Amniotic epithelial cell (primary cell): Measurements from ENCODE around the gene TTLL1.
"Not testable (repeated sequence)": the region's sequence is repeated elsewhere in the genome, so short reads cannot be mapped to it uniquely, and the experiment has no call there.

Experiments used
- DNase-seq: peaks from one replicate; pipeline ENCODE4 v3.0.0-alpha.2; 2010; ENCODE audit warnings: low read depth

TTLL1 gene

GRCh38 chr22:43013355-43014315 is 75.6 kb downstream of the TTLL1 start:
- peak; percentile 60 for DNase-seq

GRCh38 chr22:43012390-43012789 is 76.8 kb downstream of the TTLL1 start:
- no peak for DNase-seq

- DNase-seq, result peak; percentile 66
Measured at GRCh38 chr22:43011079-43011478, 78.1 kb downstream of the TTLL1 start.

- DNase-seq, result no peak
Measured at GRCh38 chr22:43009444-43009843, 79.7 kb downstream of the TTLL1 start.

- DNase-seq, result no peak
Measured at GRCh38 chr22:43008921-43009320, 80.3 kb downstream of the TTLL1 start.

DNA sequence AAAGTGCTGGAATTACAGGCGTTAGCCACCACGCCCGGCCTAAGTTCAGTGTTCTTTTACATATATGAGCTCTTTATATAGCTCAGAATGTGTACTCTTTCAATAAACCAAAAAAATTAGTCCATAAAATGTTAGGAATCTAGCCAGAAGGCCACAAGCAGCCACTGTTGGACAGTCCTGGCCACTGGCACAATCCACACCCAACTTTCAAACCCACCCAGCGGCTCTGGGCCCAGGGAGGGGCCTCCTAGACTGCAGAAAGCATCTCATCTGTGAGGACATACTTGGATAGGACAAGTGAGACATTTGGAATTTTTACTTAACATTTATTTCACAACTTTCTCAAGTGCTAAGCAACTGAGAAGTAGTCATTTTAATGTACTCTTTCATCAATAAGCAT is 80.7 kb downstream of the TTLL1 start:
- DNase-seq, result no peak

DNA sequence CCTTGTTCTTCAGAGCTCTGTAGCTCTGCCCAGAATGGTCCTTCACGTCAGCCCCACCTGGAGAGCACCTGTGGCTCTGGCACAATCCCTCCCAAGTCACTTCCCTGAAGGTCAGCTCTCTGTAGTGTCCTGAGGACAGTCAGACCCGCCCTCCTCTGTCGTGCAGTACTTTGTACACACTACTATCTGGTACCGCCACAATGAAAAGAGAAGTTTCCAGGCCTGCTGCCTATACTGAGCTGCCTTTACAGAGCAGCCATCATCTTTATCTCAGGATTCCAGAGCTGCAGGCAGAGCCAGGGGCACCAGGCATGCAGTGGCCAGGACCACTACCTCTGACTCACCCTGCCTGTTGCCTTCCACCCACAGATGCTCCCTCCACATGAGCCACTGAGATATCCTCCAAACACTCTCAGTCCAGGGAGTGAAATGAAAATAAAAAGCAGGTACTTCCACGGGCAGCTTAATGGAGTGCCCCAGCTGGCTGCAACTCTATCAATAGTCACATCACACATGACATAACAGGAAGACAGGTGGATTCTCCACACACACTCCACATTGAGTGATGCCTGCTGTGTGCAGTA is 81.6 kb downstream of the TTLL1 start:
- DNase-seq, result peak; percentile 86

DNA sequence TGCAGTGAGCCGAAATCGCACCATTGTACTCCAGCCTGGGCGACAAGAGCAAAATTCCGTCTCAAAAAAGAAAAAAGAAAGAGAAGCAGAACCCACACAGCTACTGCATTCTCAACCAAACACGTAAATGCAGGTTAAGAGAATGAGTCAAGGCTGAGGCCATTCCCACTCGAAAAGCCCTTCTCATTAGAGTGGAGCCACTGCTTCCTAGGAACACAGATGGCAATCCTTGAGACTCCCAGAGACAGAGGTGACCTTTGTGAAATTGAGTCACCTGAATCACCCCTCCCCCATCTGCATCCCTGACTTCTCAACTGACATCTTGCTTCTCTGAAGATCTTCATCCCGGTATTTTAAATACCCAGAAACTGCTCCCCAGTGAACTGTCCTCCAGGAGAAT is 82.4 kb downstream of the TTLL1 start:
- peak; percentile 47 for DNase-seq

DNA sequence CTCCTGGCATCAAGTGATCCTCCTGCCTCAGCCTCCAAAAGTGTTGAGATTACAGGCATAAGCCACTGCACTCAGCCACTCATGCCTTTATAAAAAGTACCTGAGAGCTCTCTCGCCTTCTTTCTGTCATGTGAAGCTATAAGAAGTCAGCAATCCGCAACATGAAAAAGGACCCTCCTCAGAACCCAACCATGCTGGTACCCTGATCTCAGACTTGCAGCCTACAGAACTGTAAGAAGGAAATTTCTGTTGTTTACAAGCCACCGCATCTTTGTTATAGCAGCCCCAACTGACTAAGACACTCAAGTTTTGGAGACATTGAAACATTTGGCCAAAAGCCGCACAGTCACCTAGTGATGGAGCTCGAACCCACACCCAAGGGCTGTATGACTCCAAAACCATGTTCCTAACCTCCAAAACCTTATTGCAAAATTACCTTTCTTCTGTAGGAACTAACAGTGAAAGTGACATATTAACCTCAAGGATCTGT is 83.1 kb downstream of the TTLL1 start:
- DNase-seq, result no peak

- peak; percentile 35 for DNase-seq
Measured at GRCh38 chr22:43005106-43005505, 84.1 kb downstream of the TTLL1 start.

- DNase-seq, result peak; percentile 69
Measured at GRCh38 chr22:43004362-43005035, 84.7 kb downstream of the TTLL1 start.

DNA sequence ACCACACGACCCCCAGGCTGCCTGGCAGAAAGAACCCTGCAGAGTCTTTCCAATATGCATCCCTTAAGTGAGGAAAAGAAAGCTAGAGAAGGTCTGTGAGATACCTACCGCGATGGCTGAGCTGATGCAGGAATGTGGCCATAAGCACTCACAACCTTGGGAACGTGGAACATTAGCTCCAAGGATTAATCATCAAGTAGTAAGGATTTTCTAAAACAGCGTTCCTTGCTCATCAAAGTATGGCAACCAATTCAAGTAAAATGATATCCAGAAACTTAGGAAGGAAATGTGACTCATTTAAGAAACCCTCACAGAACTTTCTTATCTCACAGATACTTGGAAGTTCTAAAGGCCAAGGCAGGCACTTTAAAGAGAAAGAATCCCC is 87.0 kb downstream of the TTLL1 start:
- peak; percentile 90 for DNase-seq

GRCh38 chr22:43001271-43002201 is 87.7 kb downstream of the TTLL1 start:
- DNase-seq, result peak; percentile 72

DNA sequence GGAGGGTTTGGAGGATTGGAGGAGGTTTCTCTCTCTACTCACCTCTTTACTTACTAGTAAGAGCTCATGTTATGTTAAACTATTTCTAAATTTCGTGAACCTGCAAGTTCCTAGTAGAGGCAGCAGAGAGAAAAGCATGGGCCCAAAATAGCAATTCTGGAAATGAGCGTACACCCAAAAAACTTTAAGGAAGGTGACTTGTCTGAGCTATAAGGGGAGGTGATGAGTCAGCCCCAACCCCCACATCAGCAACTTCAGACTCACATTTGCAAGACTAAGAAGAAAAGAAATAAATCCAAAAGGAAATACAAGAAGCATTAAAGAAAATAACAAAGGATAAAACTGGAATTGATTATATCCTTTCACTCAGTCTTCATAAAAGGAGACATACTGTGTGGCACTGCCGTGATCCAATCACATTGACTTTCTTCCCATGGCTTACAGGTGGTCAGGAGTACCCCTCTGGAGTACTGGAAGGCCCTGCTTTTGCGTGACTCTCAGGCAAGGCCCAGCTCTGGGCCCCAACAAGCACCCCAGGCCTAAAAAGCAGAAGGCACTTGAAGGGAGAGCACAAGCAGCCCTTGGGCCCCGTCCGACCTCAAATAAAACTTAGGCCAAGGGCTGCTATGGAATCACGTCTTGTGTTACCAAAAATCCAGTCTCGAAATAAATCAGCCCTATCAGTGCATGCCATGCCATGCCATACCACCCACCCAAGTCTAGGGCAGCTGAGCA is 88.6 kb downstream of the TTLL1 start:
- peak; percentile 42 for DNase-seq

GRCh38 chr22:42997582-42998090 is 91.6 kb downstream of the TTLL1 start:
- peak; percentile 68 for DNase-seq

GRCh38 chr22:42996646-42997365 is 92.4 kb downstream of the TTLL1 start:
- DNase-seq, result peak; percentile 43

DNA sequence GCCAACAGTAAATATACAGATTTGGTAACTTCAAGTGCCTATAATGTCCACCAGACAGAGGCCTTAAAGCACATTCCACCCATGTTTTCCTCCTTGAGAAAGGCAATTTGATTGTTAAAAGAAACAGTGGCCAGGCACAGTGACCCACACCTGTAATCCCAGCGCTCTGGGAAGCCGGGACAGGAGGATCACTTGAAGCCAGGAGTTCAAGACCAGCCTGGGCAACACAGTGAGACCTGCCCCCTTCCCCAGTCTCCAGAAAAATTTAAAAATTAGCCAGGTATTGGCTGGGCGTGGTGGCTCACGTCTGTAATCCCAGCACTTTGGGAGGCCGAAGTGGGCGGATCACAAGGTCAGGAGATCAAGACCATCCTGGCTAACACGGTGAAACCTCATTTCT is 93.5 kb downstream of the TTLL1 start:
- DNase-seq, result not testable (repeated sequence)

GRCh38 chr22:42994917-42995562 is 94.2 kb downstream of the TTLL1 start:
- peak; percentile 95 for DNase-seq

DNA sequence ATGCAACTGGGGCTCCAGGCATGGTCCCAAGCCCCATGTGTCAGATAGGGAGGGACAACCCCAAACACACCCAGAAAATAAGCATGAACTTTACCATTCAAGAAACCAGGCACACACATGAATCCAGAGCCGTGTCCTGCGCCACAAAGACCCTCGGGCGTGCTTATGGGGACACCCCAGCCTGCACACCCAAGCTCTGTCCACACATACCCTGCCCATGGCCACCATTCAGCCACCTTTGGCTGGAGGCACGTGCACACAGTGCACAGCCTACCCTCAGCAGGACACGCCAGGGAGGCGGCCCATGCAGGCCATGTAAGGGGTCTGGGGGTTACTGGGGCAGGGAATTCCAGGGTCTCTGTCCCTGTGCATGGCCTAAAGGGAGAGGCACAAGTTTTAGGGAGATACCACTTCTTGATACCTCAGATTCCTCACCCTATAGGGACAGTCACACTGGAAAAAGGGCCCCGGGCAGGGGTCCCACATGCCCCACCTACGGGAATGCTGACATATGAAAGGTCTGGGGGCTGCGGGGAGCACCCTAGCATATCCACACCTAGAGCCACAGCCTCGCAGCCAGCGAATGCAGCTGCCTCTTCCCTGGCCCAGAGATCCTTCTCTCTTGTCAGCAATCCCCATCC is 94.8 kb downstream of the TTLL1 start:
- no peak for DNase-seq
